ENCODE results near the gene PTGES3.

GRCh38 chr12:56709759-56710376 is 21.8 kb upstream of the PTGES3 start:
- TF ChIP-seq, protein P1, sequence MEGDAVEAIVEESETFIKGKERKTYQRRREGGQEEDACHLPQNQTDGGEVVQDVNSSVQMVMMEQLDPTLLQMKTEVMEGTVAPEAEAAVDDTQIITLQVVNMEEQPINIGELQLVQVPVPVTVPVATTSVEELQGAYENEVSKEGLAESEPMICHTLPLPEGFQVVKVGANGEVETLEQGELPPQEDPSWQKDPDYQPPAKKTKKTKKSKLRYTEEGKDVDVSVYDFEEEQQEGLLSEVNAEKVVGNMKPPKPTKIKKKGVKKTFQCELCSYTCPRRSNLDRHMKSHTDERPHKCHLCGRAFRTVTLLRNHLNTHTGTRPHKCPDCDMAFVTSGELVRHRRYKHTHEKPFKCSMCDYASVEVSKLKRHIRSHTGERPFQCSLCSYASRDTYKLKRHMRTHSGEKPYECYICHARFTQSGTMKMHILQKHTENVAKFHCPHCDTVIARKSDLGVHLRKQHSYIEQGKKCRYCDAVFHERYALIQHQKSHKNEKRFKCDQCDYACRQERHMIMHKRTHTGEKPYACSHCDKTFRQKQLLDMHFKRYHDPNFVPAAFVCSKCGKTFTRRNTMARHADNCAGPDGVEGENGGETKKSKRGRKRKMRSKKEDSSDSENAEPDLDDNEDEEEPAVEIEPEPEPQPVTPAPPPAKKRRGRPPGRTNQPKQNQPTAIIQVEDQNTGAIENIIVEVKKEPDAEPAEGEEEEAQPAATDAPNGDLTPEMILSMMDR (IDR thresholded peaks at IDR 0.05): no peak
- no peak for TF ChIP-seq POLR2A (IDR thresholded peaks at IDR 0.05)

Measured in uterus (tissue), 2 donors.